ENCODE data around the gene AP3B2.

- TF ChIP-seq YY1 (IDR thresholded peaks at IDR 0.05) (no peak), CTCF (IDR thresholded peaks at IDR 0.05; ENCODE audit: low read depth, low read length, missing input control) (no peak), ATF3 (IDR thresholded peaks at IDR 0.05) (no peak), TAF1 (conservative IDR thresholded peaks at IDR 0.05) (no peak), SP1 (IDR thresholded peaks at IDR 0.05) (no peak), FOXA1 (IDR thresholded peaks at IDR 0.05) (no peak)
- TF ChIP-seq, protein P1, sequence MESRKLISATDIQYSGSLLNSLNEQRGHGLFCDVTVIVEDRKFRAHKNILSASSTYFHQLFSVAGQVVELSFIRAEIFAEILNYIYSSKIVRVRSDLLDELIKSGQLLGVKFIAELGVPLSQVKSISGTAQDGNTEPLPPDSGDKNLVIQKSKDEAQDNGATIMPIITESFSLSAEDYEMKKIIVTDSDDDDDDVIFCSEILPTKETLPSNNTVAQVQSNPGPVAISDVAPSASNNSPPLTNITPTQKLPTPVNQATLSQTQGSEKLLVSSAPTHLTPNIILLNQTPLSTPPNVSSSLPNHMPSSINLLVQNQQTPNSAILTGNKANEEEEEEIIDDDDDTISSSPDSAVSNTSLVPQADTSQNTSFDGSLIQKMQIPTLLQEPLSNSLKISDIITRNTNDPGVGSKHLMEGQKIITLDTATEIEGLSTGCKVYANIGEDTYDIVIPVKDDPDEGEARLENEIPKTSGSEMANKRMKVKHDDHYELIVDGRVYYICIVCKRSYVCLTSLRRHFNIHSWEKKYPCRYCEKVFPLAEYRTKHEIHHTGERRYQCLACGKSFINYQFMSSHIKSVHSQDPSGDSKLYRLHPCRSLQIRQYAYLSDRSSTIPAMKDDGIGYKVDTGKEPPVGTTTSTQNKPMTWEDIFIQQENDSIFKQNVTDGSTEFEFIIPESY (IDR thresholded peaks at IDR 0.05) = no peak
- TF ChIP-seq, protein P2, sequence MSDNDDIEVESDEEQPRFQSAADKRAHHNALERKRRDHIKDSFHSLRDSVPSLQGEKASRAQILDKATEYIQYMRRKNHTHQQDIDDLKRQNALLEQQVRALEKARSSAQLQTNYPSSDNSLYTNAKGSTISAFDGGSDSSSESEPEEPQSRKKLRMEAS (IDR thresholded peaks at IDR 0.05) = no peak
- TF ChIP-seq, protein P3, sequence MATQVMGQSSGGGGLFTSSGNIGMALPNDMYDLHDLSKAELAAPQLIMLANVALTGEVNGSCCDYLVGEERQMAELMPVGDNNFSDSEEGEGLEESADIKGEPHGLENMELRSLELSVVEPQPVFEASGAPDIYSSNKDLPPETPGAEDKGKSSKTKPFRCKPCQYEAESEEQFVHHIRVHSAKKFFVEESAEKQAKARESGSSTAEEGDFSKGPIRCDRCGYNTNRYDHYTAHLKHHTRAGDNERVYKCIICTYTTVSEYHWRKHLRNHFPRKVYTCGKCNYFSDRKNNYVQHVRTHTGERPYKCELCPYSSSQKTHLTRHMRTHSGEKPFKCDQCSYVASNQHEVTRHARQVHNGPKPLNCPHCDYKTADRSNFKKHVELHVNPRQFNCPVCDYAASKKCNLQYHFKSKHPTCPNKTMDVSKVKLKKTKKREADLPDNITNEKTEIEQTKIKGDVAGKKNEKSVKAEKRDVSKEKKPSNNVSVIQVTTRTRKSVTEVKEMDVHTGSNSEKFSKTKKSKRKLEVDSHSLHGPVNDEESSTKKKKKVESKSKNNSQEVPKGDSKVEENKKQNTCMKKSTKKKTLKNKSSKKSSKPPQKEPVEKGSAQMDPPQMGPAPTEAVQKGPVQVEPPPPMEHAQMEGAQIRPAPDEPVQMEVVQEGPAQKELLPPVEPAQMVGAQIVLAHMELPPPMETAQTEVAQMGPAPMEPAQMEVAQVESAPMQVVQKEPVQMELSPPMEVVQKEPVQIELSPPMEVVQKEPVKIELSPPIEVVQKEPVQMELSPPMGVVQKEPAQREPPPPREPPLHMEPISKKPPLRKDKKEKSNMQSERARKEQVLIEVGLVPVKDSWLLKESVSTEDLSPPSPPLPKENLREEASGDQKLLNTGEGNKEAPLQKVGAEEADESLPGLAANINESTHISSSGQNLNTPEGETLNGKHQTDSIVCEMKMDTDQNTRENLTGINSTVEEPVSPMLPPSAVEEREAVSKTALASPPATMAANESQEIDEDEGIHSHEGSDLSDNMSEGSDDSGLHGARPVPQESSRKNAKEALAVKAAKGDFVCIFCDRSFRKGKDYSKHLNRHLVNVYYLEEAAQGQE (IDR thresholded peaks at IDR 0.05) = no peak
Measured at GRCh38 chr15:82621970-82622369, 87.7 kb downstream of the AP3B2 start.

Measured in liver (tissue), 3 donors.